Natural killer cell (primary cell): ENCODE results near the gene ARID4B. TPM values are rescaled to one million over a fixed set of nuclear protein-coding genes. Genes with fewer than 3 reads are reported as not detected.
A peak's percentile ranks its signal among the peaks of the same experiment; 100 is the strongest.

Source experiments
- ATAC-seq, 3 donors: fragments of 150-1000 bp in 2 of 3; fragments of 200-7000 bp in 1 of 3; cut with Tn5 transposase; 1 replicate in 1 of 3; 2 replicates in 2 of 3; pipeline ENCODE4 v1.10.0; 2021; ENCODE audit warnings: mild to moderate bottlenecking in 2 of 3, moderate library complexity in 2 of 3
- DNase-seq, 2 donors: peaks; one replicate each; pipeline versions ENCODE4 v3.0.0 to v3.0.0-alpha.2; 2013 to 2021; ENCODE audit warnings: mixed read lengths in 1 of 2
- H3K27ac ChIP-seq: one replicate; pipeline ENCODE4 v1.5.1; 2013; ENCODE audit warnings: mild to moderate bottlenecking, low read length
- H3K27me3 ChIP-seq: one replicate; pipeline ENCODE4 v1.6.1; 2013; ENCODE audit warnings: low read length; ENCODE audit not compliant: control insufficient read depth, insufficient read depth
- H3K36me3 ChIP-seq: one replicate; pipeline ENCODE4 v1.6.1; 2013; ENCODE audit warnings: low read length; ENCODE audit not compliant: control insufficient read depth, insufficient read depth
- H3K4me1 ChIP-seq: one replicate; pipeline ENCODE4 v1.6.1; 2013; ENCODE audit warnings: low read length; ENCODE audit not compliant: control insufficient read depth, insufficient read depth
- H3K4me3 ChIP-seq: one replicate; pipeline ENCODE4 v1.5.1; 2013; ENCODE audit warnings: low read length
- H3K9me3 ChIP-seq: one replicate; pipeline ENCODE4 v1.6.1; 2013; ENCODE audit warnings: low read length; ENCODE audit not compliant: control insufficient read depth, insufficient read depth
- H3K27ac Mint-ChIP-seq, 2 donors: one replicate each; pipeline ENCODE4 v1.8.0; 2022; ENCODE audit warnings: mild to moderate bottlenecking in 2 of 2, mixed read lengths in 2 of 2, moderate library complexity in 1 of 2
- H3K27me3 Mint-ChIP-seq, 2 donors: one replicate each; pipeline ENCODE4 v1.8.0; 2022; ENCODE audit warnings: low read depth in 2 of 2, mixed read lengths in 2 of 2
- H3K36me3 Mint-ChIP-seq: one replicate; pipeline ENCODE4 v1.8.0; 2022; ENCODE audit warnings: mixed read lengths
- H3K4me1 Mint-ChIP-seq, 2 donors: one replicate each; pipeline ENCODE4 v1.8.0; 2022; ENCODE audit warnings: mixed read lengths in 2 of 2
- H3K4me3 Mint-ChIP-seq: one replicate; pipeline ENCODE4 v1.8.0; 2022; ENCODE audit warnings: mild to moderate bottlenecking, moderate library complexity, mixed read lengths
- H3K9me3 Mint-ChIP-seq, 2 donors: one replicate each; pipeline ENCODE4 v1.8.0; 2022; ENCODE audit warnings: mixed read lengths in 2 of 2
- CTCF ChIP-seq: fragments of 200-600 bp; IDR thresholded peaks from one replicate; pipeline ENCODE4 v1.8.0; 2022; ENCODE audit warnings: antibody characterized with exemption
- WGBS: methylation state at CpG from one replicate; pipeline ENCODE4 v1.1.7; 2013; ENCODE audit warnings: missing lambda C conversion rate; ENCODE audit not compliant: insufficient coverage; 5-methylcytosine and 5-hydroxymethylcytosine counted together
- intact Hi-C: fragments of 100-400 bp; cut with micrococcal nuclease; formaldehyde crosslinking; loops from one replicate; pipeline ENCODE4 v1.14.2; 2022
- total RNA-seq, 4 donors: library from RNA; stranded (reverse); fragments of 120-200 nt in 1 of 4; gene quantifications; one replicate each; pipeline versions ENCODE4 v1.2.3 to v1.2.4, GENCODE V29; 2013 to 2022

Gene ARID4B
- total RNA-seq, 3 donors from 2014 or later (not counting 1 experiment from before 2014, with no cell fraction given), result 161 to 189 (median 178) TPM

DNA sequence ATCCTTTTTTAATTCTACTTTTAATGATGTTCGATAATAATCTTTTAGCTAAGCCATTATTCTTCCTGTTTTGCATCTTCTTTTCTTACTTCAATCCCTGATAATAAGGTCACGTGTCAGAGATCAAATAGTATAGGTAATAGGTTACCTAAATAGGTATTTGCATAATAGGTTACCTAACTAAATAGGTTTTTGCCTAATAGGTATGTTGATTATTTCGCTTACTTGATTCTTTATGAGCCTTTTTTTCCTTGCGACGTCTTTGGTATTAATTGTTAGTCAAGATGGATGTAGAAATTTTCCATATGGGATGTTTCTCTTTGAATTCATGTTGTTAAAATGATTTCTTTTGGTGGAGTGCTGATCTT lies 2.9 kb upstream of the ARID4B start:
- Mint-ChIP-seq H3K4me3 (no peak overlapping the region), H3K4me1 (peaks cover 29 to 33% of the 10 kb centered on the region in 2 donors), H3K27me3 (no peaks in the 10 kb centered on the region), H3K36me3 (no peaks in the 10 kb centered on the region), H3K9me3 (no peaks in the 10 kb centered on the region), H3K27ac (no peak overlapping the region)
- Histone ChIP-seq H3K27ac (no peak overlapping the region), H3K9me3 (no peaks in the 10 kb centered on the region), H3K4me3 (no peak overlapping the region), H3K27me3 (no peaks in the 10 kb centered on the region), H3K4me1 (peaks cover 15% of the 10 kb centered on the region), H3K36me3 (peaks cover 8% of the 10 kb centered on the region)
- DNase-seq (no peak), ATAC-seq (no peak)
- no peak for TF ChIP-seq CTCF
- WGBS, result 100% methylated on average over 1 of the region's 5 CpGs
- intact Hi-C loops, result no loop called here

DNA sequence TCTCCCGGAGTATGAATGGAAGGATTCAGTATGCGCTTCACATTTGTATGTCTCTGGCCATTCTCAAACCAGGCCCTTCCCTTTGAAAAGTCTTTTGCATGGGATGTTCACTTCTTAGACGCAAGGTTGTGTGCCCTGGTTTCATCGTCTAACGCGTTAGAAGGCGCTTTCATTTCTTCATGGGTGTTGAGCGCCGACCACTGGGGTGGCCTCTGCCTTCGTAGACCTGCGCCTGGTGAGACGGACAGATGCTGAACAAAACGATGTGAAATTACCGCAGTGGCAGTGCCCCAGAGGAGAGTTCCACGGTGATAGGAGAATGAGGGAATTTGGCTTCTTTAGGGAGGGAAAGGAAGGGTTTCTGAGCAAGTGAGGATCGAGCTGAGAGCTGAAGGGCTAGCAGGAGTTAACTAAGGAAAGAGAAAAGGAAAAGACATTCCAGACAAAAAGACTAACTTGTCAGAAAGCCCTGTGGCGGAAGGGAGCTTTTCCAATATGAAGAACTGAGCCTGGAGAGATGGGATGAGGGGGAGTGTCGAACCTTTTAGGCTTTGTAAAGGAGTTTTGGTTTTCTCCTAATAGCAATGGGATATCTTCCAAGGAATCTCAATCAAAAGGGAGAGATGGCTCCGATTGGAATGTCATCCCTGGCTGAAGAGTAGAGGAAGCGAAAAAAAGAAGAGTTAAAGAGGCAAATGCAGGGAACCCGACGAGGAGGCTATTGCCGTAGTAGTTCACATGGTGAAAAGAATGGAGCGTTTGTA lies 1.3 kb upstream of the ARID4B start:
- Mint-ChIP-seq H3K4me1 (peaks cover 33 to 39% of the 10 kb centered on the region in 2 donors), H3K36me3 (no peaks in the 10 kb centered on the region), H3K27me3 (no peaks in the 10 kb centered on the region), H3K9me3 (no peaks in the 10 kb centered on the region), H3K27ac (no peak overlapping the region), H3K4me3 (no peak overlapping the region)
- Histone ChIP-seq H3K9me3 (no peaks in the 10 kb centered on the region), H3K27me3 (no peaks in the 10 kb centered on the region), H3K27ac (peak overlapping the region; percentile 89), H3K36me3 (no peaks in the 10 kb centered on the region), H3K4me3 (peak overlapping the region; percentile 52), H3K4me1 (peaks cover 19% of the 10 kb centered on the region)
- intact Hi-C loops, result loop anchor here (1.0 to 10.0 kb wide), 7 partner anchors 25 to 725 kb away; partner anchors contain the start of genes LYST, RBM34 and TOMM20
- peak; percentile 31 for TF ChIP-seq CTCF
- 5% methylated on average over 24 of the region's 24 CpGs for WGBS
- ATAC-seq (peak; percentile 30 to 33 (median 31)), DNase-seq (peak; percentile 56 to 82)

DNA sequence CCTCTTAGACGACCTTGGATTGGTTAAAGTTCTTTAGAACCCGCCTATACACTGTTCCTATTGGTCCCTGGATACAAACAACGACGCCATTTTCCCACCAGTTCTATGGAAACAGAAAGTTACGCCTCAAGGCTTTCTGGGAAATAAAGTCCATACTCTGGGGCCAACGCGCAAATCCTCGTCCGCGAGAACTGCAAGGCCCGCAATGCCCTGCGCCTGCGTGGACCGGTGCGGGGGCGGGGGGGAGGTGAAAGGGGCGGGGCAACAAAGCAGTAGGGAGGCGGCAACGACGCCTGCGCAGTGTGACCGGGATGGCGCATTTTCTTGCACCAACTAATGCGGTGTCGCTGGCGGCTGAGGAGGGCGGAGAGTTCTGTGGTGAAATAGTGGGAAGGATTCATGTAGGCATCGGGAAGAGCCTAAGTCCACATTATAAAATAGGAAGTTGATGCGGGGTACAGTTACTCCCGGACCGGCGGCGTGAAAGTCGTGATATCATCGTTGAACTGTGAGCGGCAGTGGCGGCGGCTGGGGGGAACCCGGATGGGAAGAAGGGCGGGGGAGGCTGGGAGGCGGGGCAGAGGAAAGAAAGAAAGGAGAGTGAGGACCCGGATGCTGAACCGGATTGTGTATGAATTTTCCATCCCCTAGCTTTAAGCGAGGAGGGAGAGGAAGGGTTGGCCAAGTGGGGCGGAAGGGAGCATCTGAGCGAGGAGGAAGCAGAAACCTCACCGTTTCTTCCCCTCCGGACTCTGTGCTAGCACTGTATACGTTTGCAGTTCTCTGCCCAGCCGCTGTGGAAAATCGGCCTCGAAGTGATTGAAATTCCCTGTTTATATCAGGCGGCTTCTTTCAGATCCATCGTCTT lies 526 bp upstream of the ARID4B start, which contains the start of gene GGPS1:
Gene GGPS1, plus strand, starts transcription at position 300 of the 868 bp plus-strand sequence. CDS start 6,695 bp downstream, outside the sequence.
- Histone ChIP-seq H3K9me3 (no peaks in the 10 kb centered on the region), H3K4me1 (peaks cover 26% of the 10 kb centered on the region), H3K27ac (peak within 1 kb of the TSS; percentile 92), H3K4me3 (peak within 1 kb of the TSS; percentile 96), H3K36me3 (no peaks in the 10 kb centered on the region), H3K27me3 (no peaks in the 10 kb centered on the region)
- no peak within 1 kb of the TSS for H3K27ac Mint-ChIP-seq
- peaks cover 33 to 39% of the 10 kb centered on the region in 2 donors for H3K4me1 Mint-ChIP-seq
- no peak for TF ChIP-seq CTCF
- no peaks in the 10 kb centered on the region for H3K36me3 Mint-ChIP-seq
- DNase-seq, result peak; percentile 95 to 99
- intact Hi-C loops, result loop anchor here (1.0 to 10.0 kb wide), 9 partner anchors 24 to 724 kb away; partner anchors contain the start of genes LYST, RBM34, TBCE and TOMM20
- no peak within 1 kb of the TSS for H3K4me3 Mint-ChIP-seq
- WGBS, result under 1% methylated on average over 54 of the region's 54 CpGs
- no peaks in the 10 kb centered on the region for H3K27me3 Mint-ChIP-seq
- peak; percentile 71 to 92 (median 81) for ATAC-seq
- no peaks in the 10 kb centered on the region for H3K9me3 Mint-ChIP-seq
